Stimulated activated CD4-positive, alpha-beta T cell treated with anti-CD3 and anti-CD28 coated beads, Interleukin-15, amount 100 ng/mL, for 24 hours (primary cell): Measurements from ENCODE around the gene DNAJC6.
"Not testable (repeated sequence)": the region's sequence is repeated elsewhere in the genome, so short reads cannot be mapped to it uniquely, and the experiment has no call there.

Experiments used
- DNase-seq: peaks from one replicate; pipeline ENCODE4 v3.0.0-alpha.2; 2020

The DNAJC6 gene

GRCh38 chr1:65360648-65361047 is 51.3 kb downstream of the DNAJC6 start:
- no peak for DNase-seq

GRCh38 chr1:65362545-65362944 is 53.2 kb downstream of the DNAJC6 start:
- DNase-seq = no peak

- DNase-seq = no peak
Observed at GRCh38 chr1:65363484-65363883, 54.1 kb downstream of the DNAJC6 start.

GRCh38 chr1:65368403-65368802 is 59.1 kb downstream of the DNAJC6 start:
- no peak for DNase-seq

GRCh38 chr1:65371544-65371943 is 62.2 kb downstream of the DNAJC6 start:
- DNase-seq = no peak

GRCh38 chr1:65372557-65372956 is 63.2 kb downstream of the DNAJC6 start:
- no peak for DNase-seq

- DNase-seq = no peak
Observed at GRCh38 chr1:65377496-65378246, 68.3 kb downstream of the DNAJC6 start.

- DNase-seq = no peak
Observed at GRCh38 chr1:65378247-65378946, 69.1 kb downstream of the DNAJC6 start.

GRCh38 chr1:65384426-65384825 is 75.1 kb downstream of the DNAJC6 start:
- DNase-seq = not testable (repeated sequence)

- no peak for DNase-seq
Observed at GRCh38 chr1:65386439-65386838, 77.1 kb downstream of the DNAJC6 start.

- DNase-seq = no peak
Observed at GRCh38 chr1:65387821-65388220, 78.5 kb downstream of the DNAJC6 start.

GRCh38 chr1:65388908-65389695 is 79.8 kb downstream of the DNAJC6 start:
- no peak for DNase-seq

GRCh38 chr1:65392497-65392896 is 83.2 kb downstream of the DNAJC6 start:
- no peak for DNase-seq

GRCh38 chr1:65393347-65393746 is 84.0 kb downstream of the DNAJC6 start:
- peak; percentile 27 for DNase-seq

- DNase-seq = no peak
Observed at GRCh38 chr1:65393928-65394327, 84.6 kb downstream of the DNAJC6 start.

- DNase-seq = no peak
Observed at GRCh38 chr1:65395887-65396612, 86.7 kb downstream of the DNAJC6 start.

GRCh38 chr1:65398083-65398482 is 88.7 kb downstream of the DNAJC6 start:
- no peak for DNase-seq

- DNase-seq = no peak
Observed at GRCh38 chr1:65399003-65399402, 89.7 kb downstream of the DNAJC6 start.

- no peak for DNase-seq
Observed at GRCh38 chr1:65401612-65402011, 92.3 kb downstream of the DNAJC6 start.

- no peak for DNase-seq
Observed at GRCh38 chr1:65404941-65405340, 95.6 kb downstream of the DNAJC6 start.

- no peak for DNase-seq
Observed at GRCh38 chr1:65407877-65408276, 98.5 kb downstream of the DNAJC6 start.

GRCh38 chr1:65409314-65409713 is 100.0 kb downstream of the DNAJC6 start:
- no peak for DNase-seq

- no peak for DNase-seq
Observed at GRCh38 chr1:65409816-65410326, 100.5 kb downstream of the DNAJC6 start.
